Activated T-cell treated with anti-CD3 and anti-CD28 coated beads, Interleukin-2, amount 50 U/mL, for 72 hours (primary cell): ENCODE results near the gene GATAD2B. TPM values are rescaled to one million over a fixed set of nuclear protein-coding genes. Genes with fewer than 3 reads are reported as not detected.
"Not testable (repeated sequence)": the region's sequence is repeated elsewhere in the genome, so short reads cannot be mapped to it uniquely, and the experiment has no call there.

Experiments
- ATAC-seq, 2 donors: fragments of 150-1000 bp; cut with Tn5 transposase; replicated peaks in 1 of 2; 2 replicates each; pipeline ENCODE4 v1.10.0; 2021; ENCODE audit warnings: moderate library complexity in 2 of 2, mild to moderate bottlenecking in 1 of 2
- DNase-seq, 2 donors: peaks; one replicate each; pipeline ENCODE4 v3.0.0; 2021 to 2022; ENCODE audit warnings: mixed read lengths in 1 of 2
- H3K27ac Mint-ChIP-seq: one replicate; pipeline ENCODE4 v1.8.0; 2022; ENCODE audit warnings: mild to moderate bottlenecking, moderate library complexity, mixed read lengths
- H3K27me3 Mint-ChIP-seq: one replicate; pipeline ENCODE4 v1.8.0; 2022; ENCODE audit warnings: low read depth, mixed read lengths
- H3K36me3 Mint-ChIP-seq, 2 donors: one replicate each; pipeline ENCODE4 v1.8.0; 2022; ENCODE audit warnings: mixed read lengths in 2 of 2, mild to moderate bottlenecking in 1 of 2; ENCODE audit not compliant: insufficient read depth in 2 of 2
- H3K4me1 Mint-ChIP-seq: one replicate; pipeline ENCODE4 v1.8.0; 2022; ENCODE audit warnings: low read depth, mixed read lengths
- H3K4me3 Mint-ChIP-seq, 2 donors: one replicate each; pipeline ENCODE4 v1.8.0; 2022; ENCODE audit warnings: mild to moderate bottlenecking in 2 of 2, mixed read lengths in 2 of 2, moderate library complexity in 2 of 2
- H3K9me3 Mint-ChIP-seq, 2 donors: one replicate each; pipeline ENCODE4 v1.8.0; 2022; ENCODE audit warnings: mixed read lengths in 2 of 2
- total RNA-seq, 2 donors: library from RNA; stranded (reverse); gene quantifications; one replicate each; pipeline ENCODE4 v1.2.3, GENCODE V29; 2022

GATAD2B gene
- total RNA-seq, 2 donors from 2014 or later: 87.4 to 106 TPM

GRCh38 chr1:153789478-153790034 lies 133.2 kb downstream of the GATAD2B start:
- DNase-seq (no peak), ATAC-seq (no peak)
- no peaks in the 10 kb centered on the region for H3K36me3 Mint-ChIP-seq
- peaks cover 15% of the 10 kb centered on the region for H3K27me3 Mint-ChIP-seq
- H3K27ac Mint-ChIP-seq: no peak overlapping the region
- H3K4me1 Mint-ChIP-seq: peaks cover 29% of the 10 kb centered on the region
- no peaks in the 10 kb centered on the region for H3K9me3 Mint-ChIP-seq
- peak overlapping the region; percentile 54 to 77 for H3K4me3 Mint-ChIP-seq

- ATAC-seq: no peak
- no peak for DNase-seq
- no peak overlapping the region for H3K4me3 Mint-ChIP-seq
- H3K27ac Mint-ChIP-seq: no peak overlapping the region
- H3K36me3 Mint-ChIP-seq: no peaks in the 10 kb centered on the region
- H3K27me3 Mint-ChIP-seq: peaks cover 15% of the 10 kb centered on the region
- H3K9me3 Mint-ChIP-seq: no peaks in the 10 kb centered on the region
- peaks cover 26% of the 10 kb centered on the region for H3K4me1 Mint-ChIP-seq
These were observed 136.6 kb downstream of the GATAD2B start for GRCh38 chr1:153786038-153786790.

- ATAC-seq: peak; percentile 96 to 97
- no peaks in the 10 kb centered on the region for H3K36me3 Mint-ChIP-seq
- H3K9me3 Mint-ChIP-seq: no peaks in the 10 kb centered on the region
These were observed 139.3 kb downstream of the GATAD2B start for GRCh38 chr1:153783233-153784190.

GRCh38 chr1:153782648-153783047 lies 140.1 kb downstream of the GATAD2B start:
- Mint-ChIP-seq H3K4me3 (peak overlapping the region; percentile 96), H3K27ac (peak overlapping the region; percentile 82)
- not testable (repeated sequence) for H3K27me3 Mint-ChIP-seq, H3K4me1 Mint-ChIP-seq, H3K9me3 Mint-ChIP-seq, DNase-seq, ATAC-seq, H3K36me3 Mint-ChIP-seq

More at GRCh38 chr1:153783233-153784190, 139.3 kb downstream of the GATAD2B start:
- Mint-ChIP-seq H3K4me1 (peaks cover 6% of the 10 kb centered on the region), H3K4me3 (peak overlapping the region; percentile 96), H3K27me3 (peaks cover 8% of the 10 kb centered on the region), H3K27ac (peak overlapping the region; percentile 90)
- DNase-seq: peak; percentile 92 to 97

GRCh38 chr1:153780551-153780950 lies 142.2 kb downstream of the GATAD2B start:
- DNase-seq (no peak), ATAC-seq (no peak)
- no peak overlapping the region for H3K4me3 Mint-ChIP-seq
- H3K27me3 Mint-ChIP-seq: no peaks in the 10 kb centered on the region
- H3K9me3 Mint-ChIP-seq: no peaks in the 10 kb centered on the region
- no peaks in the 10 kb centered on the region for H3K36me3 Mint-ChIP-seq
- H3K27ac Mint-ChIP-seq: no peak overlapping the region
- peaks cover 17% of the 10 kb centered on the region for H3K4me1 Mint-ChIP-seq

GRCh38 chr1:153779781-153780541 lies 142.8 kb downstream of the GATAD2B start:
- no peaks in the 10 kb centered on the region for H3K27me3 Mint-ChIP-seq
- ATAC-seq (no peak), DNase-seq (no peak)
- peaks cover 17% of the 10 kb centered on the region for H3K4me1 Mint-ChIP-seq
- no peak overlapping the region for H3K4me3 Mint-ChIP-seq
- H3K36me3 Mint-ChIP-seq: no peaks in the 10 kb centered on the region
- H3K27ac Mint-ChIP-seq: no peak overlapping the region
- no peaks in the 10 kb centered on the region for H3K9me3 Mint-ChIP-seq

GRCh38 chr1:153778824-153779519 lies 143.8 kb downstream of the GATAD2B start:
- Mint-ChIP-seq H3K27ac (no peak overlapping the region), H3K36me3 (no peaks in the 10 kb centered on the region), H3K9me3 (no peaks in the 10 kb centered on the region), H3K27me3 (no peaks in the 10 kb centered on the region), H3K4me1 (peaks cover 27% of the 10 kb centered on the region), H3K4me3 (no peak overlapping the region)
- no peak for ATAC-seq
- DNase-seq: no peak

- H3K4me1 Mint-ChIP-seq: peaks cover 29% of the 10 kb centered on the region
- H3K27ac Mint-ChIP-seq: no peak overlapping the region
- DNase-seq (no peak), ATAC-seq (no peak)
- H3K27me3 Mint-ChIP-seq: no peaks in the 10 kb centered on the region
- H3K4me3 Mint-ChIP-seq: no peak overlapping the region
- H3K9me3 Mint-ChIP-seq: no peaks in the 10 kb centered on the region
- no peaks in the 10 kb centered on the region for H3K36me3 Mint-ChIP-seq
These were observed 144.5 kb downstream of the GATAD2B start for GRCh38 chr1:153778051-153778823.

GRCh38 chr1:153777648-153778047 lies 145.1 kb downstream of the GATAD2B start:
- Mint-ChIP-seq H3K36me3 (no peaks in the 10 kb centered on the region), H3K27ac (no peak overlapping the region), H3K4me3 (no peak overlapping the region), H3K27me3 (no peaks in the 10 kb centered on the region), H3K9me3 (no peaks in the 10 kb centered on the region), H3K4me1 (peaks cover 27% of the 10 kb centered on the region)
- DNase-seq (no peak), ATAC-seq (no peak)

GRCh38 chr1:153776845-153777370 lies 145.9 kb downstream of the GATAD2B start:
- no peak for ATAC-seq
- Mint-ChIP-seq H3K4me3 (peak overlapping the region; percentile 57 to 63), H3K36me3 (no peaks in the 10 kb centered on the region), H3K4me1 (peaks cover 23% of the 10 kb centered on the region), H3K27me3 (no peaks in the 10 kb centered on the region), H3K27ac (no peak overlapping the region), H3K9me3 (no peaks in the 10 kb centered on the region)
- no peak for DNase-seq

- no peak for ATAC-seq
- Mint-ChIP-seq H3K36me3 (no peaks in the 10 kb centered on the region), H3K27me3 (no peaks in the 10 kb centered on the region), H3K4me1 (peaks cover 23% of the 10 kb centered on the region), H3K9me3 (no peaks in the 10 kb centered on the region), H3K27ac (no peak overlapping the region), H3K4me3 (peak overlapping the region; percentile 83 to 84)
- no peak for DNase-seq
These were observed 146.4 kb downstream of the GATAD2B start for GRCh38 chr1:153776352-153776751.
